Measurements from ENCODE around the gene FAR1.

The FAR1 gene

GRCh38 chr11:13759050-13759449 is 90.6 kb downstream of the FAR1 start:
- in situ Hi-C loops (cut with HindIII; ENCODE audit: low pct_unique_long_range_greater_than_20kb, low sequenced_read_pairs), result no loop called here
- no peak for DNase-seq (ENCODE audit: low read depth in 1 of 2, low spot score in 1 of 2)
- no peak for TF ChIP-seq JUND (IDR thresholded peaks at IDR 0.05; ENCODE audit: low read depth)

- DNase-seq (ENCODE audit: low read depth in 1 of 2, low spot score in 1 of 2), result no peak
- TF ChIP-seq JUND (IDR thresholded peaks at IDR 0.05; ENCODE audit: low read depth), result no peak
- in situ Hi-C loops (cut with HindIII; ENCODE audit: low pct_unique_long_range_greater_than_20kb, low sequenced_read_pairs), result no loop called here
Observed at GRCh38 chr11:13760115-13760514, 91.6 kb downstream of the FAR1 start.

- in situ Hi-C loops (cut with HindIII; ENCODE audit: low pct_unique_long_range_greater_than_20kb, low sequenced_read_pairs), result no loop called here
- no peak for DNase-seq (ENCODE audit: low read depth in 1 of 2, low spot score in 1 of 2)
- no peak for TF ChIP-seq JUND (IDR thresholded peaks at IDR 0.05; ENCODE audit: low read depth)
Observed at GRCh38 chr11:13761250-13761649, 92.8 kb downstream of the FAR1 start.

GRCh38 chr11:13761716-13762115 is 93.2 kb downstream of the FAR1 start:
- in situ Hi-C loops (cut with HindIII; ENCODE audit: low pct_unique_long_range_greater_than_20kb, low sequenced_read_pairs), result no loop called here
- DNase-seq (ENCODE audit: low read depth in 1 of 2, low spot score in 1 of 2), result no peak
- TF ChIP-seq JUND (IDR thresholded peaks at IDR 0.05; ENCODE audit: low read depth), result no peak

GRCh38 chr11:13762718-13763117 is 94.2 kb downstream of the FAR1 start:
- in situ Hi-C loops (cut with HindIII; ENCODE audit: low pct_unique_long_range_greater_than_20kb, low sequenced_read_pairs), result no loop called here
- no peak for TF ChIP-seq JUND (IDR thresholded peaks at IDR 0.05; ENCODE audit: low read depth)
- no peak for DNase-seq (ENCODE audit: low read depth in 1 of 2, low spot score in 1 of 2)

GRCh38 chr11:13763341-13763740 is 94.9 kb downstream of the FAR1 start:
- TF ChIP-seq JUND (IDR thresholded peaks at IDR 0.05; ENCODE audit: low read depth), result no peak
- DNase-seq (ENCODE audit: low read depth in 1 of 2, low spot score in 1 of 2), result no peak
- in situ Hi-C loops (cut with HindIII; ENCODE audit: low pct_unique_long_range_greater_than_20kb, low sequenced_read_pairs), result no loop called here

GRCh38 chr11:13765886-13766285 is 97.4 kb downstream of the FAR1 start:
- in situ Hi-C loops (cut with HindIII; ENCODE audit: low pct_unique_long_range_greater_than_20kb, low sequenced_read_pairs), result no loop called here
- no peak for DNase-seq (ENCODE audit: low read depth in 1 of 2, low spot score in 1 of 2)
- TF ChIP-seq JUND (IDR thresholded peaks at IDR 0.05; ENCODE audit: low read depth), result no peak

GRCh38 chr11:13767471-13767870 is 99.0 kb downstream of the FAR1 start:
- in situ Hi-C loops (cut with HindIII; ENCODE audit: low pct_unique_long_range_greater_than_20kb, low sequenced_read_pairs), result no loop called here
- DNase-seq (ENCODE audit: low read depth in 1 of 2, low spot score in 1 of 2), result no peak
- TF ChIP-seq JUND (IDR thresholded peaks at IDR 0.05; ENCODE audit: low read depth), result no peak

- no peak for DNase-seq (ENCODE audit: low read depth in 1 of 2, low spot score in 1 of 2)
- in situ Hi-C loops (cut with HindIII; ENCODE audit: low pct_unique_long_range_greater_than_20kb, low sequenced_read_pairs), result no loop called here
- no peak for TF ChIP-seq JUND (IDR thresholded peaks at IDR 0.05; ENCODE audit: low read depth)
Observed at GRCh38 chr11:13769188-13769587, 100.7 kb downstream of the FAR1 start.

- DNase-seq (ENCODE audit: low read depth in 1 of 2, low spot score in 1 of 2), result no peak
- in situ Hi-C loops (cut with HindIII; ENCODE audit: low pct_unique_long_range_greater_than_20kb, low sequenced_read_pairs), result no loop called here
- no peak for TF ChIP-seq JUND (IDR thresholded peaks at IDR 0.05; ENCODE audit: low read depth)
Observed at GRCh38 chr11:13771151-13771550, 102.7 kb downstream of the FAR1 start.

- in situ Hi-C loops (cut with HindIII; ENCODE audit: low pct_unique_long_range_greater_than_20kb, low sequenced_read_pairs), result no loop called here
- no peak for TF ChIP-seq JUND (IDR thresholded peaks at IDR 0.05; ENCODE audit: low read depth)
- DNase-seq (ENCODE audit: low read depth in 1 of 2, low spot score in 1 of 2), result peak in 1 of 2 experiments; percentile 82
Observed at GRCh38 chr11:13772223-13773046, 104.0 kb downstream of the FAR1 start.

GRCh38 chr11:13775471-13775870 is 107.0 kb downstream of the FAR1 start:
- DNase-seq (ENCODE audit: low read depth in 1 of 2, low spot score in 1 of 2), result no peak
- no peak for TF ChIP-seq JUND (IDR thresholded peaks at IDR 0.05; ENCODE audit: low read depth)
- in situ Hi-C loops (cut with HindIII; ENCODE audit: low pct_unique_long_range_greater_than_20kb, low sequenced_read_pairs), result no loop called here

- TF ChIP-seq JUND (IDR thresholded peaks at IDR 0.05; ENCODE audit: low read depth), result no peak
- DNase-seq (ENCODE audit: low read depth in 1 of 2, low spot score in 1 of 2), result peak in 1 of 2 experiments; percentile 66
- in situ Hi-C loops (cut with HindIII; ENCODE audit: low pct_unique_long_range_greater_than_20kb, low sequenced_read_pairs), result no loop called here
Observed at GRCh38 chr11:13776134-13776815, 107.8 kb downstream of the FAR1 start.
